Activated T-cell treated with anti-CD3 and anti-CD28 coated beads, Interleukin-2, amount 50 U/mL, for 1 hour (primary cell): ENCODE results near the gene UBE2M.
A peak's percentile ranks its signal among the peaks of the same experiment; 100 is the strongest.

Experiments used
- DNase-seq: peaks from one replicate; pipeline ENCODE4 v3.0.0-alpha.2; 2020

The UBE2M gene

DNA sequence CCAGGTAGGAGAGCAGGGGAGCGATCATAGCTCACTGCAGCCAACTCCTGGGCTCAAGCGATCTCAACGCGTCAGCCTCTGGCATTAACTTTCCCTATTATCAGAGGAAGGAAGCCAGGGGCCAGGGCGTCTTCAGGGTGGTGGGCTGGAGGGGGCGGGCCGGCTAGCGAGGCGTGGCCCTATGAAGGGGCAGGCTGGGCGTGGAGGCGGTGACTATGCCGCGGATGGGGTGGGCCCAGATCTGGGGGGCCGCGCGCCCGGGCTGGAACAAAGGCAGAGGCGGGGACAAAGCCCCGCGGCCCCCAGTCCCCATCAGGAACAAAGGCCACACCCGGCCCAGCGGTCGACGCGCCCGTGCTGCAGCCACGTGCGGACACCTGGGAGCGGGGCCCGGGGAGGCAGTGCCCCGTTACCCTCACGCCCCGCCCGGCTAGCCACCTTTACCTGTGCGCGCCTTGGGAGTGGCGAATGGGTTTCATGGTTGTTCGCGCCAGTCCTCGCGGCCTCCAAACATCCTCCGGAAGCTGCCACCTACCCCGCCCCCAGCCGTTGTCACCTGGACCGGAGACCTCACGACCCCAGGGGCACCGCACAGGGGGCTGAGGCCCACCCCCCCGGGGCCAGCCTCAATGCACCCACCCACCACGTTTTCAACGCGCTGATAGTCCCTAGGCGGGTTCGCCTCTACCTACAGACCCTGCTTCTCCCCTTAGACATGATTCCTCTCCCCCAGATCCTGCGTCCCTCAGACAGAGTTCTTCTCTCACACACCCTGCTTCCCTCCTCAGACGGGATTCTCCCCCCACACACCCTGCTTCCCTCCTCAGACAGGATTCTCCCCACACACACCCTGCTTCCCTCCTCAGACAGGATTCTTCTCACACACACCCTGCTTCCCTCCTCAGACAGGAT is 19.9 kb downstream of the UBE2M start:
- no peak for DNase-seq

DNA sequence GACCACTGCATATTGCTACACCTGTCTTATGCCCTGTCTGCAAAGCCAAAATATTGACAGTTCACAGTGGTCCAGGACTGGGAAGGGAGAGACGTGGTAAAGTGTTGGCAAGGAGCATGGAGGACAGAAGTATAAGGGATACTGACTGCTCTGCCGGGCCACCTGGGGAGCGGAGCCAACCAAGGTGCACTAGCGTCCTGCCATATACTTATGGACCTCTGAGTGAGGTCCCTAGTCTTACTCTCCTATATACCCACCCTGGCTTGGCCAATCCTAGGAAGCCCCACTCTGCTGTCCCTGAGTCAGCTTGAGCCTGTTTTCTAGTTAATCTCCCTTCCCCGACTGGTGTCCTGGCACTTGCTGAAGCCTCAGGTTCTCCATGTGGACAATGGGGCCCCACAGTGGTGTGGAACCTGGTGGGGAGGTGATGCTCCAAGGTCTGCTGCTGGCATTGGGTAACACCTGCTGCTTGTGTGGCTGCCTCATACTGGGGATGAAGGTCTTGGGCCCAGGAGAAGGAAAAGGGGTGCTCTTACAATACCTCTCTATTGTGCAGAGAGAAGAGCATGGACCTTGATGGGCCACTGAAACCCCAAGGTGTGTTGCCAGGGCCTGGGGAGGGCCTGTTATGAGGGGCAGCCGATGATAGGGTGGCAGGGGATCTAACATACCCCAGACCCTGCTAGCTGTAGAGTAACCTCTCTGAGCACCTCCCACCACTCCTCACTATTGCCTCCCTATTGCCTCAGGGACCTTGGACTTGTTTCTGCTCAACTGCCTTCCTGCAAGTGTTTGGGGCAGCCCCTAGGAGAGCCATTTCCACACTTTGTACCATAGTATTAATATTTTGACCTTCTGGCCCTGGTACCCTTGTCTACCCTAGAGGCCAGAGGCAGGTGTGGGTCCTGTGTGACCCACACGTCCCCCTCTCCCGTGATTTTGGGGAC is 21.3 kb downstream of the UBE2M start:
- no peak for DNase-seq

DNA sequence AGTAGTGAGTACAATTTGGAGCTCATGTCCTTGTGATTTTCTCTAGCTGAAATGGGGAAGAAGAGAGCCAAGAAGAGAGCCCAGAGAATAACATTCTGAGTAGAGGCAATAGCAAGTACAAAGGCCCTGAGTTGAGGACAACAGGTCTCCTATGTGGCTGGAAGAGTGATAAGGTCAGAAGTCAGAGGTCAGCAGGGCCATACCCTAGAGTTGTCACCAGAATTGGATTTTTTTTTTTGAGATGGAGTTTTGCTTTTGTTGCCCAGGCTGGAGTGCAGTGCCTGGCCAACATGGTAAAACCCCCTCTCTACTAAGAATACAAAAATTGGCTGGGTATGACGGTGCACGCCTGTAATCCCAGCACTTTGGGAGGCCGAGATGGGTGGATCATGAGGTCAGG is 22.6 kb downstream of the UBE2M start:
- DNase-seq, result no peak

DNA sequence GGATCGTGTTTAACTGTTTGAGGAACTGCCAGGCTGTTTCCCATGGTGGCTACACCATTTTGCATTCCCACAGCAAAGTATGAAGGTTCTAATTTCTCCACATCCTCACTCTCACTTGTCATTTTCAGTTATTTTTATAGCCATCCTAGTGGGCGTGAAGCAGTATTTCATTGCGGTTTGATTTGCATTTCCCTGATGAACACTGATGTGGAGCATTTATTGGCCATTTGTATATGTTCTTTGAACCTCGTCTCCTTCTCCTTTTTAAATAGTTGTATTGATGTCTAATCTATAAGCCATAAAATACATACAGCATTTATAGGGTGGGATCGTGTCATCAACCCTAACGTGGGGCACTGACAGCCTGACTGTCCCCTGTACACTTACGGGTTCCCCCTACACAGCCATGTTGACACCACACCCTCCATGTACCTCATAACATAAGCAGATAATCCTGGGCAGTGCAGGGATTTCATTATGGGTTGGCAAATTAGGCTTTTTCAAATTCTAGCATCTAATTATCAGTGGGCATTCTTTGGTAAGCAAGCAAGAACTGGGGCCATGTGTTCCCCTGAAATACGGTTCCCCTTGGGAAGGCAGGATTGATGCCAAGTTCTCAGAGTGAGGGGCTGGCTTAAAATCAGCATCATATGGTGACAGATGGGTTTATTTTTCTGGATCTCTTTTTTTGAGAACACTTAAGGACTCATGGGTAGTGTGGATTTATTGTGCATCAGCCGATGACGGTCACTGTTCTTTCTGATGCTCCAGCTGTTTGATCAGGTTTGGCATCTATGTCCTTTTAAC is 27.2 kb downstream of the UBE2M start:
- no peak for DNase-seq

DNA sequence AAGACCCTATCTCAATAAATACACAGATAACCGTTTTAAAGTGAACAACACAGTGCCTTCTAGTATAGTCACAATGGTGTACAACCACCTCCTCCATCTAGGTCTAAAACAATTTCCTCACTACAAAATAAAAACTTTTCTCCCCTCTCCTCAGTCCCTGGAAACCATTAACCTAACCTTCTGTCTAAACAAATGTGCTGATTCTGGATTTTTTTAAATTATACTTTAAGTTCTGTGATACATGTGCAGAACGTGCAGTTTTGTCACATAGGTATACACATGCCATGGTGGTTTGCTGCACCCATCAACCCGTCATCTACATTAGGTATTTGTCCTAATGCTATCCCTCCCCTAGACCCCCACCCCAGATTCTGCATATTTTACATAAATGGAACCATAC is 29.0 kb downstream of the UBE2M start:
- no peak for DNase-seq

DNA sequence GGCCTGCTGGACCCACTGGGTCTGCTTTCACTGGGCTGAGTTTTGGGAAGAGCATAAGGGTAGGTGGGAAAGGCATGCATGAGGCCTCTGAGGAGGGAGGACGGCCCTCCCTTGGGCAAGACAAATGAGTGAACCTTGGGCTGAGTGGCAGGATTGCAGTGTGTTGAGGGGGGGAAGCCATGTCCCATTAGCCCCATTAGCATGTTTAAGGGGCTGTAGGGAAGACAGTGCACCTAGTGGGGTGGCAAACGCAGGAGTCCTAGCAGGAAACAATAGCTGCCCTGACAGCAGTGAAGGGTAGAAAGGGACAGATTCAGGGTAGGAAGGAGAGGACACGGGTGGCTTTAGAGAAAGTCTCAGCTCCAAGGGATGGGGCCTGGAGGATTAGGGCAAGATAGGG is 35.7 kb downstream of the UBE2M start:
- DNase-seq, result no peak

DNA sequence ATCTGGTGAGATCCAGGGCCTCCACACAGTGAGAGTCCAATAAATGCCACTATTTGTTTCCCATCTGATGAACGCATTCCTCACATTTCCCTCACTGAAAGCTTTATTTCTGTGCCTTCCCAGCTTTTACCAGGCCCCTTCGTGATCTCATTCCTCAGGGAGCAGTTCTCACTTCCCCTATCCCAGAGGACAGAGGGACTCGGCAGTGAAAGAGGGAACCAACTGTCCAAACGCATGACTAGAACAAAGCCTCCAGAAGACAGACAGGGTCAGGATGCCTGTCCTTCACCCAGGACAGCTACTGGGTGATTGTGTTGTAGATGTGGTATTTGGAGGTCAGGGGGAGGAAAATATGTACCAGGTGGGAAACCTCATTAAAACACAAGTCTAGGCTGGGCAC is 36.8 kb downstream of the UBE2M start:
- no peak for DNase-seq

DNA sequence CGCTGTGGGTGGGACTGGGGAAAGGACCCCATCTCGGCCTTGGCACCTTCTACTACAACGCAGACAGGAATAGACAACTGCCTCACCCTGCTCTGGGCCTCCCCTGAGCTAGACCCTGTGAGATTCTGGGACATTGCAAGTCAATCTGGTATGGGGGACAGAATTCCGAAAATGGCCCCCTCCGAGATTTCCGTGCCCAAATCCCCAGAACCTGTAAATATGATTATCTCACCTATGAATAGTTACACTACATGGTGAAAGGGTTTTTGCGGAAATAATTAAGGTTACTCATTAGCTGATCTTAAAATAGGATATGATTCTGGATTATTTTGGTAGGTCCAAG is 38.2 kb downstream of the UBE2M start:
- DNase-seq, result no peak

DNA sequence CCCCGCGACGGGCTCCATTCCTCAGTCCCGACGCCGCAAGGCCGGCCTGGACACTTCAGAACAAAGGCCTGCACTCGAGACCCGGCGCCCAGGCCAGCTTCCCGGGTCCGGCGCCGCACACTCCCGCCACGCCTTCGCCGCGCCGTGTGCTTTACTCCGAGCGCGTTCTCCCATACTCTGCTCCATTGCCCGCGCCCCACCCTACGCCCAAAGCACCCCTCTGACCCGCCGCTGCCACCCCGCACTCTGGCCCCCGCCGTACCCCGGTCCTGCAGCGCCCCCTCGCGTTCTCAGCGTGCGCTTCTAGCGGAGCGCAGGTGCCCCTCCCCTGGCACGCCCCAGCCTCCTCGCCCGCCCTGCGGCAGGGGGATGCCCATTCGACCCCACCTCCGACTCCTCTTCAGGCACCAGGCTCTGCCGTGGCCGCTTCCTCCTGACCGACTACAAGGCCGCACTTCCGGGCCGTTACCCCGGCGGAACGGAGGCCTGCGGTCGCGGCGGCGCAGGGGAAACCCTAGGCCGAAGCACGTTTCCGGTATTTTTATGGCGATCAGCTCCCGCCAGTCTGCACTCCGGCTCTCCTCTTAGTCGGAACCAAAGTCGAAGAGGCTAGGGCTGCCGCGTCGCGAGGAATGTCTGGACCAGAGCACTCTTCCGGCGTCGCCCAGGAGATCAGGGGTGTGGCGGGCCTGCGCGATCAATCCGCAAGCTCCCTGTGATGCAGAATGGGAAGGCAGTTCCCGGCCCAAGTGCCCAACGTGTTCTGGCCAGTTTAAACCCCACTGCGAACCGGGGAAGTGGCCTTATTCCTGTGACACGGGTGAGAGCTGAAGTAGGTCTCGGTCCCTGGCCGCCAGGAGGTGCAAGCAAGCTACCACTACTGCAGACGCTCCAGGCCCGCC is 38.8 kb downstream of the UBE2M start, which contains the start of gene ZBTB45:
ZBTB45 (minus strand) TSS at position 456 of the 902 bp plus-strand sequence. CDS start 2,137 bp downstream, outside the sequence.
- DNase-seq, result peak; percentile 89

DNA sequence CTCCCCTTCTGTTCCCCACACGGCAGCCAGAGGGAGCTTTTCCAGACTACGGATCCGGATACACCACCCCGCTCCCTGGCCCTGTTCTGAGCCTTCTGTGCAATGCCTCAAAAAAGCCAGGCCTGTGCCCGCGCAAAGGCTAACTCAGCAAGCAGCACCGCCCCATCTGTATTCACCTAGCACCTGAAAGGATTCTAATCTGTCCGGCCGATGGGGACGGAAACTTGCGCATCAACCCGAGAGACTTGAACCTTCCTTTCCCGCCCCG is 39.4 kb downstream of the UBE2M start:
- DNase-seq, result peak; percentile 62

DNA sequence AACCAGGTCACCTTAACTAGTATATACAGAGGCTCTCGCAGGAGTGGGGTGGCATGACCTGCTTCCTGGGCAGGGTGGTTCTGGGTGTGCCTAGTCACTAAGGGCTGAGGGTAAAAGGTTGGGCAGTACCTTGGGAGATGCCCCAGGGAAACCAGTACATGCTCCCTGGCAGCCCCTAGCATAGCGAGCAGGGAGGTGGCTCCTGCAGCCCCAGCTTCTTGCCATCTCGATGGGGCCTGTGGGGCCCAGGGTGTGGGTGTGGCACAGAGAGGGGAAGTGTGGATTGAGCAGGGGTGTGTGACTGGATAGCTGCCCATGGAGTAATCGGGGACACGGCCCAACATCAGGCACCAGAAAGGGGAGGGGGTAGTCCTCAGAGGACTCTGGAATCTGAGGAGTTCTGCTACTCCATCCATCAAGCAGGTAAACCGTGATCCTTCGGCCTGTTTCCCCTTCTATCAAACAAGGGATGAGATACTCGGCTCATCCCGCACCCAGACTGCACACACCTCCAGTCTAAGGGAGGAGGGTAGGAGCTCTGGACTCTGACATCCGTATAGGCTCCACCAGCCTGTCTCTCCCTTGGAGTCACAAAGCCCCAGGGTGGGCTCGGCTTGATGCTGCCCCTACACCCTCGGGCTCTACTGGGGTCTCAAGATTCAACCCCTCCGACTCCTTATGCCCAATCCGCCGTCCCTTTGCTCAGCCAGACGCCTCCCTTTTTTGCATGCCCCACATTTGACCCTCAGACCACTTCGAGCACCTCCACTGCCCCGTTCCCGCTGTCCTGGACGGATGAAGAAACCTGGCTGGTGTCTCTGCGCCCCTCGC is 39.9 kb downstream of the UBE2M start:
- DNase-seq, result no peak

DNA sequence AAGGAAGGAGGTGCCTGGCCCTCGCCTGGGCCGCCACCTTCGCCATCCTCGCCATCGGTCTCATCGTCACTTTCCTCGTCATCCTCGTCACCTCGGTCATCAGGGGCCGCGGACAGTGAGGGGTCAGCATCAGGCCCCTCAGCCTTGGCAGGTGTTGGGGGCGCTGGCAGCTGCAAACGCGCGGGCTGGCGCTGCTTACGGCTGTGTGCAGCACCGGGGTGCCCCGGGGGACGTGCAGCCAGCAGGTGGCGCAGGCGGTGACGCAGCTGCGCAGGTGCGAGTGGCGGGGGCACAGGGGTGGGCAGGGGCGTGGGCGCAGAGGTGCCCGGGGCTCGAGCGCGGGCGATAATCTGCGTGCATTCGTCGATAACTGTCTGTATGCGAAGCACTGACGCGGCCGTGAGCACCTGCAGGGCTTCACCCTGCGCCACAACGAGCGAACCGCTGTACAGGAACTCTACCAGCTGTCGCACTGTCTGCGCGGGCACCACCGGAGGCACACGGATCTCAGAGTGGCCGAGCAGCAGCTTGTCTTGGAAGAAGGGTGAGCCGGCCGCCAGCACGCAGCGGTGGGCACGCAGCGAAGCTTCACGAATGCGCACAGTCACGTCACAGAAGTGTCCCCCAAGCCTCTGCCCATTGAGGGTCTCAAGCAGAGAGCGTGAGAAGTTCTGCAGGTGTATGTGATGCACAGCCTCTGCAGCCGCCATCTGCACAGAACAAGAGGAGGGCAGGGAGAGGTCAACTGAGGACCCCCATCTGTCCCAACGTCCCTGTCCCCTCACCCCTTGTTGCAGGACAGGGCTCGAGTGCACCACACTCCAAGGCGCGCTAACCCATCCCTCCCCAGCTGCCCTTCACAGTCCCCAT is 41.2 kb downstream of the UBE2M start:
- no peak for DNase-seq

DNA sequence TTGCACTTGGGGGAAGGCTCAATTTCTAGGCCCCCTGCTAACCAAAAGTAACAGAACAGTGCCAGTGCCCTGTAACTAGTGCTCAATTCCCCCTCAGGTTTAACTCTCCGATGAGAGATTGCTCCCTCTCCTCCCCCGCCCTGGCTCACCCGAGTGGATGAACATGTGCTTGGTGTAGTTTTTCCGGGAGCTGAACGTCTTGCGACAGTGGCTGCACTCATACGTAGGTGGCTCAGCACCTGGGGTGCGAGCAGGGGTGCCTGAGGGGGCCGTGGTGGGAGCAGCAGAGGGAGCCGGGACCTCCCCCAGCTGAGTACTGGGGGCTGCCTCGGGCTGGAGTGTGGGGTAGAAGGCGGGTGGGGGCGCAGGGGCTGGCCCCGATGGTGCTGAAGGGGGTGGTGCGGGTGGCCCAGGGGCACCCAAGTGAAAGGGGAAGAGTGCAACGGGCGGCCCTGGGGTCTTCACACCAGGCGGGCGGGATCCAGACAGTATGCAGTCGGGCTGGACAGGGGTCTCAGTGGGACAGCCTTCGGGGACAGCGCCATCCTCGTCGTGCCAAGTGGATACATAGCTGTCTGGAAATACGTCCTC is 42.1 kb downstream of the UBE2M start:
- no peak for DNase-seq

DNA sequence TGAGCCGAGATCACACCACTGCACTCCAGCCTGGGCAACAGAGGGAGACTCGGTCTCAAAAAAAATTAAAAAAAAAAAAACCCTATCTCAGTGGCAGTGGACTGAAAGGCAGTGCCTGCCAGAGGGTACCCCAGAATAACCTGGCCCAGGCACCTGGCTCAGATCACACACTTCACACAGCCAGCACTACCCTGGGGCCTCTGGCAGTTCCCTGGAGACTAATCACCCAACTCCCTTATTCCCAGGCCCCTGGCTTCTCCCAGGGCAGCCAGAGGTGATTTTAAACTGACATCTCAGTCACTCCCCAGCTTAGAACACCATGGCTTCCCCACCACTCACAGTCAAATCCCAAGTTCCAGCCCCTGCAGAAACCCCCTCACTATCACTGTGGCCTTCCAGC is 43.2 kb downstream of the UBE2M start:
- no peak for DNase-seq

DNA sequence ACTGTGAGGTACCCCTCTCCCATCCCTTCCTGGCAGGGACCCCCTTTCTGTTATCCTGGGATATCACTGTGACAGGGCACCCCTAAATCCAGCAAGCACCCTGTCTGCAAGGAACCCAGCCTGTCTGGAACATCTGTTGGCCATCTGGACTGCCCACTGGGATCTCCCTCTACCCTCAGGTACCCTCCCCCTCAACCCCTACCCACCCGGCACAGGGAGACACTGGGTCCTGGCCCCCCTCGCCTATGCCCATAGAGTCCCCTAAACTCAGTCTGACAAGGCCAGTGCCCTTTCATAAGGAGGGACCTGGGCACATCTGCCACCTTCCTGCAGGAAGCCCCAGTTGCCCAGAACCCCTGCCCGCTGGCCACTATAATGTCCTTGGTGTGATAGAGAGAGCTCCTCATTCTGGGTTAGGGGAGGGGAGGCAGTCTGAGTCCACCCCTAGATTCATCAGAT is 43.8 kb downstream of the UBE2M start:
- DNase-seq, result no peak

DNA sequence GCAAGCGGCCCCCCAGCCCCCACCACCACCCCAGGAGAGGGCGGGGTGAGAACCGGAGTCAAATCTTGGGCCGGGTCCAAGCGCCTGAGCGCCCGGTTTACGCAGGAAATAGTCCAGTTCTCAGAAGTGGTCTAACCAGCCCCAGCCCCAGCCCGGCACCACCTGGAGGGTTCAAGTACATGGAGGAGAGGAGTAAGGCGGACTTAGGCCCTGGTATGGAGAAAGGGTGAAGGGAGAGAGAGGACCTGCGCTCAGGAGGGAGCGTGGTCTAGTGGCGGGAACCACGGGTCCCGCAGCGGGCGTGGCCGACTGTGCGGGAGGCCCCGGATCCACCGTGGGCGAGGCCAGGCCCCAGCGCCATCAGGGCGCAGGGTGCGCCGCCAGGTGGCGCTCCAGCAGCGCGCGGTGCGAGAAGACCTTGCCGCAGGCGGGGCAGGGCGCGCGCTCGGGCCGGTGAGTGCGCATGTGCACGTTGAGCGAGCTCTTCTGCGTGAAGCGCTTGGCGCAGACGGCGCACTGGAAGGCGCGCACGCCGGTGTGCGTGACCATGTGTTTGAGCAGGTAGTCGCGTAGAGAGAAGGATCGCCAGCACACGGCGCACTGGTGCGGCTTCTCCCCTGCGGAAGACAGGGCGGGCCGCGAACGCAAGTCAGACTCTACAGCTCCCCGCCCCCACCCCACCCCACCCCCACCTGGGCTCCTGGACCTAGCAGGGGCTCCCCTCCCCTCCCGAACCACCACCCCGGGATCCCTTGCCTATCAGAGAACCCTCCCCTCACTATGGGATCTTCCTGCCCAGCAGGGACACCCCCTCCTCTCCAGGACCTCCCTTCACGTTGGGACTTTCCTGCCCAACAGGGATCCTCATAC is 44.5 kb downstream of the UBE2M start:
- peak; percentile 94 for DNase-seq

DNA sequence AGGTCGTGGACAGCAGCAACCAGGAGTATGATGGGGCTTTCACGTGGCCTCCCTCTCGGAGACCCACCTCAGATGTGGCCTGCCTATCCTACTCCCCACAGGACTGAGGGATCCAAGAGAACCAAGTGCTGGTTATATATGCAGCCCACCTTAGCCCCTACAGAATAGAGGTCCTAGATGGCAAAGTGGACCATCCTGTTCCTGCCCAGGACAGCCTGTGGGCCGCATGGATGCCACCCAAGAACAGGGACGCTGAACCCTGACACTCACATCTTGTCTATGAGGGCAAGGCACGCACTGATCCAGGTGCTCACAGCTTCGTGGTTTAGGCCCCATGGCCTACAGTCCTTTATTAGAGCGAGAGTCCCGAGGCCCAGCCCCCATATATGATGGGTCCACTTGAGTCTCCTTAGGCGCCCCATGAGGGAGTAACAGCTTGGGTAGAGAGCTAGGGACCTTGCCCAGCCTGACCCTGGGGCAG is 45.2 kb downstream of the UBE2M start:
- no peak for DNase-seq
